Measurements from ENCODE around the gene INPP5D.

- TF ChIP-seq MAX (IDR thresholded peaks at IDR 0.05) (no peak), CTCF (IDR thresholded peaks at IDR 0.05; ENCODE audit: low read depth, low read length, missing input control) (no peak), HNF4G (IDR thresholded peaks at IDR 0.05) (no peak)
These were observed 181.7 kb downstream of the INPP5D start for GRCh38 chr2:233241803-233242202.

All from liver (tissue), 3 donors.